ENCODE results near the gene PSMD12.

The PSMD12 gene

DNA sequence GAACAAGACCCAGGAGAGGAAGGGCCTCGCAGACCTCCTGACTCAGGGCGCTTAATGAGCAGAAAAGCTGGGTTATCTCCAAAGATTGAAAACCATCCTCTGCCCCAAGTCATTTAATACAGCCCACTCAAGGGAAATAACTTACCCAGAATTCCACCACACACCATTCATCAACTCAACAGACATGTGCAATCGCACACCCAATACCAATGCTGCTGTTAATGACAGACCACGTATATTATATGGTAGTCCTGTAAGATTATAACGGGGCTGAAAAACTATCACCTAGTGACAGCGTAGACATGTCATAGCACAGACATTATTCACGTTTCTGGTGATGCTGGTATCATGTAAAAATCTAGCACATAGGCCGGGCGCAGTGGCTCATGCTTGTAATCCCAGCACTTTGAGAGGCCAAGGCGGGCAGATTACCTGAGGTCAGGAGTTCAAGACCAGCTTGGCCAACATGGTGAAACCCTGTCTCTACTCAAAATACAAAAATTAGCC, 68.9 kb downstream of the PSMD12 start:
- DNase-seq: no peak

DNA sequence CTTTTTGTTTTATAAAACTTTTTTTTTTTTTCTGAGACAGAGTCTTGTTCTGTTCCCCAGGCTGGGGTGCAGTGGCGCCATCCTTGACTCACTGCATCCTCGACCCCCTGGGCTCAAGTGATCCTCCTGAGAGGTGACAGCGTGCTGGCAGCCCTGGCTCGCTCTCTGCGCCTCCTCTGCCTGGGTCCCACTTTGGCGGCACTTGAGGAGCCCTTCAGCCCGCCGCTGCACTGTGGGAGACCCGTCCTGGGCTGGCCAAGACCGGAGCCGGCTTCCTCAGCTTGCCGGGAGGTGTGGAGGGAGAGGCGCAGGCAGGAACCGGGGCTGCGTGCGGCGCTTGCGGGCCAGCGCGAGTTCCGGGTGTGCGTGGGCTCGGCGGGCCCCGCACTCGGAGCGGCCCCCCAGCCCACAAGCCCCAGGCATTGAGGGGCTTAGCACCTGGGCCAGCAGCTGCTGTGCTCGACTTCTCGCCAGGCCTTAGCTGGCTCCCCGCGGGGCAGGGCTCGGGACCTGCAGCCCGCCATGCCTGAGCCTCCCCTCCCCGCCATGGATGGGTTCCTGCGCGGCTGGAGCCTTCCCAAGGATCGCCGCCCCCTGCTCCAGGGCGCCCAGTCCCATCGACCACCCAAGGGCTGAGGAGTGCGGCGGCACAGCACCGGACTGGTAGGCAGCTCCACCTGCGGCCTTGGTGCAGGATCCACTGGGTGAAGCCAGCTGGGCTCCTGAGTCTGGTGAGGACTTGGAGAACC, 71.8 kb downstream of the PSMD12 start:
- DNase-seq: no peak

DNA sequence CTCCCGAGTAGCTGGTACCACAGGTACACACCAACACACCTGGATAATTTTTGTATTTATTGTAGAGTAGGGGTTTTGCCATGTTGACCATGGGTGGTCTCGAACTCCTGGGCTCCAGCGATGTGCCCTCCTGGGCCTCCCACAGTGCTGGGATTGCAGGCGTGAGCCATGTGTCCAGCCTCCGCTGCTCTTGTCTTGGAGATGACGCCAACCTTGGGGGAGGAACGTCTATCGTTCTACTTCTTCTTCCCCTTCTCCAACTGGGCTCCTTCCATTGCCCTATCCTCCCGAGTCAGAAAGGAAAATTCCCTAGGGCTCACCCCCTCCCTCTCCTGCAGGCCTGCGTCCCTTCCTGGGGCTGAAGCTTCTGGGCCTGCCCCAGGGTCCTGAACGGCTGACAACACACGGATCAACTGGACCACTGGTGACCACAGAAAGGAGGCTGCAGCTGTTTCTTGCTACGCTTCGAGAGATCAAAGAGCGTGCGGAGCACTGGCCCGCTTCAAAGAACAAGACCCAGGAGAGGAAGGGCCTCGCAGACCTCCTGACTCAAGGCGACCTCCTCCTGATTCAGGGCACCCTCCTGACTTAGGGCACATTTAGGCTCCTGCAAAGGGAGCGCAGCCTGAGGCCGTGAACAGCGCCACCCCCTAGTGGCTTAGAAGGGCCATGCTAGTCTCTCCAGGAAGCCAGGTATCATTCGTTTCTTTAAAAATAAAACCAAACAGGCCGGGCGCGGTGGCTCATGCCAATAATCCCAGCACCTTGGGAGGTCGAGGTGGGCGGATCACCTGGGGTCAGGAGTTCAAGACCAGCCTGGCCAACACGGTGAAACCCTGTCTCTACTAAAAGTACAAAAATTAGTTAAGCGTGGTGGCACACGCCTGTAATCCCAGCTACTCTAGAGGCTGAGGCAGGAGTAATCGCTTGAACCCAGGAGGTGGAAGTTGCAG, 72.8 kb downstream of the PSMD12 start:
- DNase-seq: peak; percentile 74

- DNase-seq: no peak
Measured at GRCh38 chr17:67290711-67291291, 75.6 kb downstream of the PSMD12 start.

GRCh38 chr17:67290244-67290643, 76.1 kb downstream of the PSMD12 start:
- DNase-seq: no peak

DNA sequence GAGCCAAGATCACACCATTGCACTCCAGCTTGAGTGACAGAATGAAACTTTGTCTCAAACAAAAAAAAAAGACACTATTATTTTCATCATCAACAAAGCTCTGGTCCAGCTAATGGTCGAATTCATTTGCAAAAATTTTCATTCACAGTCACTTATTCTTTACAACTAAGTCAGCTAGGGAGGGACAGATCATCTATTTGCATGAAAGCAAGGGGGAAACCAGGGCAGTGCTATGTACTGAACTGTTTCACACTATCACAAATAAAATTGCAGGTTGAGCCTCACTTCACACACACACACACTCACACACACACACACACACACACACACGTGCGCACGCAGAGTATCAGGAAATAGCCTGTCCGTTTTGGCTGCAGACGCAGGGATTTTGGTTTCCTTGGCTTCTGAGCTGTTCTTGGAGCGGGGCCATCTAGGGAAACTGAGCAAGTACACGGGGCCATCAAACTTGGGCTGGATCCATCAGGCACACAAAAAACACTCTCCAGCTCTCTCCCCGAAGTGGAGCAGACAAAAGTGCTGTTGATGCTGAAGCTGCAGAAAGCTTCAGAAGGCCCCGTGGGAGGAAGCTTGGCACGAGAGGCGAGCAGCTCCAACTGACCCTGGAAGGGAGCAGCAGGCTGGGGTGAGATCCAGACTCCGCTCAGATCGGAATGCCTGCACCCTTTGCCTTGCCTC, 77.0 kb downstream of the PSMD12 start:
- no peak for DNase-seq

All from CD4-positive, alpha-beta T cell treated with Interleukin-17A for 1 hour (primary cell).